SK-MEL-5 (cell line): ENCODE measurements around the gene PRR23B. TPM values are rescaled to one million over a fixed set of nuclear protein-coding genes. Genes with fewer than 3 reads are reported as not detected.
"Not testable (repeated sequence)": the region's sequence is repeated elsewhere in the genome, so short reads cannot be mapped to it uniquely, and the experiment has no call there.

Experiments
- DNase-seq: peaks from one replicate; pipeline ENCODE4 v3.0.0-alpha.2; 2016; ENCODE audit warnings: low read depth, low spot score
- in situ Hi-C: cut with HindIII; loops from 2 replicates; pipeline ENCODE4 v1.10.0; 2016; ENCODE audit warnings: low sequenced_read_pairs, high pct_unique_total_duplicates, low pct_unique_long_range_greater_than_20kb
- polyA plus RNA-seq, 2 experiments: library from polyadenylated mRNA; depleted of rRNA; stranded (reverse); fragments of >200 nt; gene quantifications; 2 replicates each; pipeline ENCODE4 v1.2.3, GENCODE V29; 2015
- total RNA-seq: library from RNA; depleted of rRNA; stranded (reverse); fragments of >200 nt; shearing (Covaris generic); gene quantifications from 2 replicates; pipeline ENCODE4 v1.2.3, GENCODE V29; 2014; rRNA removed

Gene PRR23B
- total RNA-seq, result 0.05 TPM in 1 of 2 replicates, not detected in the other
- polyA plus RNA-seq (2015; cell fraction: cytosol; rRNA removed), result not detected in 2 replicates
- polyA plus RNA-seq (2015; cell fraction: nucleus; rRNA removed), result not detected in 2 replicates

DNA sequence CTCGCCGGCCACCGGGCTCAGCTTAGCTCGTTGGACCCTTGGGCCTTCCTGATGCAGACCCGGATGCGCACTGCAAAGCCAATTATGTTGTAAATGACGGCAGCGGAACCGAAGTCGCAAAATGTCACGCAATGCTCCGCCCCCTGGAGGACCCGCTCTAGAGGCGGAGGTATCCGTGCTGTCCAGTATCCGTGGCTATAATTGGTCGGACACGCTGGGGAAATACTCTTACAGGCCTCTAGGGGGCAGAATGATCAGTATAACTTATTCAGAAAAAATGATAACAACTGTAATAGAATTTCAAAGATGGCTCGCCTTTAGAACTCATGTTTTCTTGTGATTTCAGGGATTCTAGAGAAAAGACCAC is at the start of gene PRR23B:
TSS of gene PRR23B (minus strand) at position 59 of the 367 bp plus-strand sequence. CDS start 265 bp downstream, outside the sequence.
- DNase-seq, result peak; percentile 19
- in situ Hi-C loops, result no loop called here

DNA sequence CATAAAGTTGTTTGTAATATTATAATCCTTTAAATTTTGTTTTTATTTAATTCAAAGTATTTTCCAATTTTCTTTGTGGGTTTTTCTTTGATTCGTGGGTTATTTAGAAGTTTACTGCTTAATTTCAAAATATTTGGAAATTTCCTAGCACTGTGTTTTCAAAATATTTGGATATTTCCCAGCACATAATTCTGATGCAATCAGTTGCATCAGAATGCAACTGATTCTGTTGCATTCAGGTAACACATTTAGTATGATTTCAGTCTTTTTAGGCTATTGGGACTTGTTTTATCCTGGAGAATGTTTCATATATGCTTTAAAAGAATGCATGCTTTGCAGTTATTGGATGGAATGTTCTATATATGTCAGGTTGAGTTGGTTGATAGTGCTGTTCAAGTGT is 42.2 kb upstream of the PRR23B start:
- in situ Hi-C loops, result no loop called here
- no peak for DNase-seq

DNA sequence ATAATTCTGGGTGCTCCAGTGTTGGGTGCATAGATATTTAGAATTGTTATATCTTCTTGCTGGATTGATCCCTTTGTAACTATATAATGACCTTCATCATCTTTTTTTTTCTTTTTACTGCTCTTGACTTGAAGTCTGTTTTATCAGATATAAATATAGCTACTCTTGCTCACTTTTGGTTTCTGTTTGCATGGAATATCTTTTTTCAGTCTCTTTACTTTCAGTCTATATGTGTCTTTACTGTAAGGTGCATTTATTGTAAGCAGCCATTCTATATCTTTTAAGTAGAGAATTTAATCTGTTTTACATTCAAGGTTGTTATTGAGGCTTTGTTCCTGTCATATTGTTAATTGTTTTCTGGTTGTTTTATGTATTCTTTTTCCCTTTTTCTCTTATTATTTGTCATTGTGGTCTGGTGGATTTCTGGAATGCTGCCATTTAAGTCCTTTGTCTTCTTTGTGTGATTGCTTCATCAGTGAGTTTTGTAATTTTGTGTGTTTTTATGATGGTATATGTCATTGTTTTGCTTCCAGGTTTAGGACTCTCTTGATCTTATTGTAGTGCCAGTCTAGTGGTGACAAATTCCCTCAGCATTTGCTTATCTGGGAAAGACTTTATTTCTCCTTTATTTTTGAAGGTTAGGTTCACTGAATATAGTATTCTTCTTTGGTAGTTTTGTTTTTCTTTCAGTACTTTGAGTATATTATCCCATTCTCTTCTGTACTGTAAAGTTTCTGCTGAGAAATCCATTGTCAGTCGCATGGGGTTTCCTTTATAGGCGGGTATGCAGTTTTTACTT is 32.3 kb upstream of the PRR23B start:
- no peak for DNase-seq
- in situ Hi-C loops, result no loop called here

DNA sequence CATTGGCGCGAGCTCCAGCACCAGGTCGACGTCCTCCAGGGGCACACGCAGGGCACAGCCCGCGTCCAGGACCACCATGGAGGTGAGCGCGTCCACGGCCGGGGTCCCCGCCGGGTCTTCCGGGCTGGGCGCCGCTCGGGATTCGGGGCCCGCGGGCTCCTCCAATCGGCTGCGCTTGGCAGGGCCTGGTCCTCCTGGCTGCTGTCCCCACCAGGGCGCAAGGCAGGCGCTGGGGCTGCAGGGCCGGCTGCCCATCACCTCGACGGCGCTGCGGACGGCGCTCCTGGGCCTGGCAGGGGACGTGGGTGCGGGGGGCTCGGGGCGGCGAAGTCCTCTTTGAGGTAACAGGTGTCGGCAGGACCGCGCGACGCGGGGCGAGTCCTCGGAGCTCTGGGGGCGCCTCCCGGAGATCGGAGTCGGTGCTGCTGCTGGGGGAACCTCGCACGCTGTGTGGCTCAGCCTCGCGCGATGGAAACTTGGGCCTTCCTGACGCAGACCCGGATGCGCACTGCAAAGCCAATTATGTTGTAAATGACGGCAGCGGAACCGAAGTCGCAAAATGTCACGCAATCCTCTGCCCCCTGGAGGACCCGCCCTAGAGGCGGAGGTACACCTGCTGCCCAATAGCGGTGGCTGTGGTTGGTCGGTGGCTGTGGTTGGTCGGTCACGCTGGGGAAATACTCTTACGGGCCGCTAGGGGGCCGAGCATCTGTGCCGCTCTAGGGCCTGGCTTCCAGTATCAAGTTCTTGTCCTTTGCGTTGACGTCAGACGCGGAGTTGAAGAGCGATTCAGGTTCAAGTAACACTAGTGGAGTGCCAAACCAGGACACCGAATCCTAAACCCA is 23.9 kb upstream of the PRR23B start, which contains the start of gene PRR23C:
TSS of gene PRR23C (minus strand) at position 527 of the 845 bp plus-strand sequence. CDS start at position 255, 272 bp downstream.
- DNase-seq, result no peak
- in situ Hi-C loops, result no loop called here

DNA sequence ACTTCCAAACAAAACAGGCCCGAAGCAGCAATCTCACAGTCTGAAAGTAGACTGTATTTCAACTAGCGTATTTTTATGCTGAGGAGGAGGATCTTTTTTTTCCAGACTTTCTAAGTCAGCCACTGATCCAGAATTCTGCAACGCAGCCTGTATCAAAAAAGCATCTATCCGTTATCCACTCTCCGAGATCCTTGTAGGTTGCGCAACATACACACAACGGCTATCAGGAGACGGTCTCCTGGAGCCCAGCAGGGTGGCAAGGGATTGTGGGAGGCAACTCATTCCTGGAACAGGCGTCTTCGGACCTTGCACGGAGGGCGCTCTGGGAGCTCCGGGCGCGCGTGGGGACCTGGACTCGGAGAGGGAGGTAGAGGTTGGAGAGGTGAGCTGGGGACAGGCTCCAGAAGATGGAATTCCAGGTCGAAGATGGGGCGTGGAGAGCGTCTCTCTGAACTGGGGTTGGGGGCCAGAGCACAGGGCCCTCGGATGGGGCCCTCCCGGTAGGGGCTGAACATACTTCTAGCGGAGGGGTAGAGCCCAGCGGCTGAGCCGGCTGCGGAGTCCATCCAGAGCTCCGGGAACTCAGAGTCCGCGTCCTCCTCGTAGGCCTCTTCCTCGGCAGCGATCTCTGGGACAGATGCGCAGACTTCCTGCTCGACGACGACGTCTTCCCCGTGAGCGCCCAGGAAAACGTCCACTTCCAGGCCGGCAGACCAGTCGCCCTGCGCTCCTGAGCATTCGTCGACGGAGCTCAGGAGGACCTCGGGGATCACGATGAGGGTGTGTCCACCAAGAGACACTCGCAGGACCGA is 23.0 kb upstream of the PRR23B start:
- in situ Hi-C loops, result no loop called here
- no peak for DNase-seq

DNA sequence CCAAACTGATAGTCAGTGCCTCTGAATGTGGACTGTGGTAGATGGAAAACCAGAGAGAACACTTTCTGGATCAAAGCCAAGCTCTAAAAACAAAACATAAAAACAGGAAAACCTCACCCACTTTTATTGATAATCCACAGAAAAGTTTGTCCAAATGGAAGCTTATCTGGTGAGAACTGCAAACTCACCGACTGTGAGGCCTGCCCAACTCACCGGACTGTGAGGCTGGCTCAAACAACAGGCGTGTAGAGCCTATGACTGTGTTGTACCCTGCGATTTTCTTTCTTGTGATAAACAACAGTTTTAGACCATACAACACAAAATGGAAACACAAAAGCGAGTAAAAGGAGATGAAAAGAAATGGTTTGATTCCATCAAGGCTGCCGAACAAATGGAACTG is 16.8 kb upstream of the PRR23B start:
- in situ Hi-C loops, result no loop called here
- no peak for DNase-seq

DNA sequence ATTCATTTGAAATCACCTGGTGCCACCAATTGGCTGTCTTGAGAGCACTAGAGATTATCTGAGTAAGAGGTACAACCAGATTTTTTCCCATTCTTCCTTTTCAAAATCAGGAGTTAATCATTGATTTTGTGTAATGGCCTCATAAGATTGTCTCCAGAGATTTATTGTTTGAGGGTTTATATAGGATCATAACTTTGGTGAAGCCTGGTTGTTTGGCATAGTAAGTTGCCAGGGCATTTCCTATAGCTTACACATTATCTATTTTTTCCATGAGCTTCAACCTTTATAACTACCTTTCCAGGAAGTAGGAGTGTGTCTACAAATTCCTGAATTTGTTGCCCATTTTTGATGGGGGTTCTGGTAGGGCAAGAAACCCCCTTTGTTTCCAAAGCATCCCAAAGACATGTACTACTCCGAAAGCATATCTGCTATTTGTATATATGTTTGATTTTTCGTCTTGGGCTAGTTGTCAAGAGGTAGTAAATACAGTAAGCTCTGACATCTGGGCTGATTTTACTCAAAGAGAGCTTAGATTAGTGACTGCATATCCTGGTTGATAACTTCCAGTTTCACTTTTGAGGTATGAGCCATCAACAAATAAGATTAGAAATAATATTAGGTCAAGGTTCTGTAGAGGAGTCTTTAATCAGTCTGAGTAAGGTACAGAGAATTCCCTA is 11.7 kb upstream of the PRR23B start:
- DNase-seq, result no peak

DNA sequence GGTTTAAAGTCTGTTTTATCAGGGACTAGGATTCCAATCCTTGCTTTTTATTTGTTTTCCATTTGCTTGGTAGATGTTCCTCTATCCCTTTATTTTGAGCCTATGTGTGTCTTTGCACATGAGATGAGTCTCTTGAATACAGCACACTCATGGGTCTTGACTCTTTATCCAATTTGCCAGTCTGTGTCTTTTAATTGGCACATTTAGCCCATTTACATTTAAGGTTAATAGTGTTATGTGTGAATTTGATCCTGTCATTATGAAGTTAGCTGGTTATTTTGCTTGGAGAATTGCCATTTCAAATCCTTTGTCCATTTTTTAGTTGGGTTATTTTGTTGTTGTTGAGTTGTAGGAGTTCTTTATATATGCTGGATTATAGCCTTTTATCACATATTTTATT is 9.8 kb upstream of the PRR23B start:
- in situ Hi-C loops, DNase-seq: not testable (repeated sequence)

More for the DNA sequence above, 11.7 kb upstream of the PRR23B start:
- in situ Hi-C loops, result no loop called here

DNA sequence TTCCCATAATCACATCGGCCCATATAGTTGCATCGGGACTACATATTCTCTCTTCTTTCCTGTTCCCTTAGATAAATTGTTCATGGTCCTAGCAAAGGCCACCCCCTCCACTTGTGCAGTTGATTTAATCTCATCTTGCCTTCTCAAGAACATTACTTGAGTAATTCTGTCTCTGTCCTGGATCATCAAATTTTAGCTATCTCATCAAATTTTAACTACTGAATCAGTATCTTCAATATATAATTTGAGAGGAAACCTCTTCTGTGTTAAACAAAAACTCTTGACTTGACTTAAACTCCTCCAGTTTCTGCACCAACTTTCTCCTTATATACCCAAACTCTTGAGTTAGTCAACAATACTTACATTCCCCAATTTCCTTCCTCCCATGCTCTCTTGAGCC is 4.2 kb upstream of the PRR23B start:
- no peak for DNase-seq
- in situ Hi-C loops, result no loop called here

DNA sequence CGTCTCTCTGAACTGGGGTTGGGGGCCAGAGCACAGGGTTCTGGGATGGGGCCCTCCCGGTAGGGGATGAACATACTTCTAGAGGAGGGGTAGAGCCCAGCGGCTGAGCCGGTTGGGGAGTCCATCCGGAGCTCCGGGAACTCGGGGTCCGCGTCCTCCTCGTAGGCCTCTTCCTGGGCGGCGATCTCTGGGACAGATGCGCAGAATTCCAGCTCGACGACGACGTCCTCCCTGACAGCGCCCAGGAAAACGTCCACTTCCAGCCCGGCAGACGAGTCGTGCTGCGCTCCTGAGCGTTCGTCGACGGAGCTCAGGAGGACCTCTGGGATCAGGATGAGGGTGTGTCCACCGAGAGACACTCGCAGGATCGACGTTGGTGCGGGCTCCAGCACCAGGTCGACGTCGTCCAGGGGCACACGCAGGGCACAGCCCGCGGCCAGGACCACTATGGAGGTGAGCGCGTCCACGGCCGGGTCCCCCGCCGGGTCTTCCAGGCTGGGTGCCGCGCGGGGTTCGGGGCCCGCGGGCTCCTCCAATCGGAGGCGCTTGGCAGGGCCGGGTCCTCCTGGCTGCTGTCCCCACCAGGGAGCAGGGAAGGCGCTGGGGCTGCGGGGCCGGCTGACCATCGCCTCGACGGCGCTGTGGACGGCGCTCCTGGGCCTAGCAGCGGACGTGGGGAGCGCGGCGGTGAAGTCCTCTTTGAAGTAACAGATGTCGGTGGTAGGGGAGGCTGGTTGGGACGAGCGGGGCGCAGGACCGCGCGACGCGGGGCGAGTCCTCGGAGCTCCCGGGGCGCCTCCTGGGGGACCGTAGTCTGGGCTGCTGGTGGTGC is 474 bp downstream of the PRR23B start:
- DNase-seq, result no peak

DNA sequence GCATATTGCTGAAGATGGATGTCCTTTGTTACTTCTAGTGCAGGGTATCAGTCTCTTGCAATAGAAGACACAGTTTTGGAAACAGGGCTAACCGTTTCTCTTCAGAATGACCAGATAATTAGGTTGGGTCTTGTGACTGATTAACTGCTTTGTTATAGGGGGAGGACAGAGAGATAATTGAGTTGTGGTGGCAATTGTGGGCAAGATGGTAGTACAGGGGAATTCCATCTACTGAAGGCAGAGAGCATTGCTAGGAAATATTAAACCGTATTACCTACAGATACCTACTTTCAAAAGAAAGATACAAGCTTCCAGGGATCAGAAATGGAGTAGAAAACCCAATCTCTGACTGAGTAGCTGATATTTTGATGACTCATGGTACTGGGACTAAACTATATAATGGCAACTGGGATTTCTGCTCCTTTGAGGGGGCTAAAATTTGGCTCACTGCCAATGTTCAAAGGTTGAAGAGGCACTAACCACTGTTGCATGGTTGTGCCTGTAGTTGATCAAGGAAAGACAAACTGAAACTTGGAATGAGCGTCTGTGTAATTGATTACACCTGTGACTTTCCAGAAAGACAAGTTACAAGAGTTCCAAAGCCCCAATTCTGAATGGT is 4.2 kb downstream of the PRR23B start:
- peak; percentile 2 for DNase-seq
- in situ Hi-C loops, result no loop called here

More for the DNA sequence above, 474 bp downstream of the PRR23B start:
- in situ Hi-C loops, result no loop called here

DNA sequence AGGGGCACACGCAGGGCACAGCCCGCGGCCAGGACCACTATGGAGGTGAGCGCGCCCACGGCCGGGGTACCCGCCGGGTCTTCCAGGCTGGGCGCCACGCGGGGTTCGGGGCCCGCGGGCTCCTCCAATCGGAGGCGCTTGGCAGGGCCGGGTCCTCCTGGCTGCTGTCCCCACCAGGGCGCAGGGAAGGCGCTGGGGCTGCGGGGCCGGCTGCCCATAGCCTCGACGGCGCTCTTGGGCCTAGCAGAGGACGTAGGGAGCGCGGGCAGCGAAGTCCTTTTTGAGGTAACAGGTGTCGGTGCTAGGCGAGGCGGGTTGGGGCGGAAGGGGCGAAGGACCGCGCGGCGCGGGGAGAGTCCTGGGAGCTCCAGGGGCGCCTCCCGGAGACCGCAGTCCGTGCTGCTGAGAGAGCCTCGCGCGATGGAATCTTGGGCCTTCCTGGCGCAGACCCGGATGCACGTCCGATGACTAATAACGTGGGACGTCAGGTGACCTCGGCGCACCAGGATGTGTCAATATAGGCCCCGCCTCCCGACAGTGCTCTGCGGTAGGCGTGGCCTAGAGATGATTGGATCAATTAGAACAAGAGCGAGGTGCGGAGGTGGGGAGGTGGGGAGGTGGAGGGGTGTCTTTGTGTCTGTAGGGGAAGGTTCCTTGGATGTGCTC is 14.5 kb downstream of the PRR23B start, which contains the start of gene PRR23A:
TSS of gene PRR23A (minus strand) at position 218 of the 666 bp plus-strand sequence. CDS start at position 218, 0 bp downstream.
- in situ Hi-C loops, result no loop called here
- no peak for DNase-seq

DNA sequence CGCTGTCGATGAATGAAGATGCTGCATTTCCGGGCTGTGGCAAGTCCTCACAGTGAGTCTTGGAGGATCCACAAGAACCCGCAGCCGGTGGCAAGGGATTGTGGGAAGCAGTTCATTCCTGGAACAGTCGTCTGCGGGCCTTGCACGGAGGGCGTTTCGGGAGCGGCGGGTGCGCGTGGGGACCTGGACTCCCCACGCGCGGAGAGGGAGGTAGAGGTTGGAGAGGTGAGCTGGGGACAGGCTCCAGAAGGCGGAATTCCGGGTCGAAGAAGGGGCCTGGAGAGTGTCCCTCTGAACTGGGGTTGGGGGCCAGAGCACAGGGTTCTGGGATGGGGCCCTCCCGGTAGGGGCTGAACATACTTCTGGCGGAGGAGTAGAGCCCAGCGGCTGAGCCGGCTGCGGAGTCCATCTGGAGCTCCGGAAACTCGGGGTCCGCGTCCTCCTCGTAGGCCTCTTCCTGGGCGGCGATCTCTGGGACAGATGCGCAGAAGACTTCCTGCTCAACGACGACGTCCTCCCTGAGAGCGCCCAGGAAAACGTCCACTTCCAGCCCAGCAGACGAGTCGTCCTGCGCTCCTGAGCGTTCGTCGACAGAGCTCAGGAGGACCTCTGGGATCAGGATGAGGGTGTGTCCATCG is 15.3 kb downstream of the PRR23B start:
- in situ Hi-C loops, result no loop called here
- no peak for DNase-seq

DNA sequence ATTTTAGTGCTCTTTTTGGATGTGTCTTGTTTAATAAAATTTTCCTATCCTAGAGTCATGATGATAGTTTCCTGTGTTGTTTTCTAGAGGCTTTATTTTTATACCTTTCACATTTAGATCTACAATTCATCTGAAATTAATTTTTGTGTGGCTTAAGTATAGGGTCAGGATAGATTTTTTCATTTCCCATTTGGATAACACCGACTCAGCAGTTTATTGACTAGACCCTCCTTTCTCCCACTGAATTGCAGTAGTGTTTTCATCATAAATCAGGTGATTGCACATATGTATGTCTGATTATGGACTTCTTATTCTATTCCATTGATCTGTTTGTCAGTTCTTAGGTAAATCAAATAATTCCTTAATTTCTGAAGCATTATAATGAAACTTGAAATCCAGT is 25.0 kb downstream of the PRR23B start:
- in situ Hi-C loops, result no loop called here
- DNase-seq, result no peak

DNA sequence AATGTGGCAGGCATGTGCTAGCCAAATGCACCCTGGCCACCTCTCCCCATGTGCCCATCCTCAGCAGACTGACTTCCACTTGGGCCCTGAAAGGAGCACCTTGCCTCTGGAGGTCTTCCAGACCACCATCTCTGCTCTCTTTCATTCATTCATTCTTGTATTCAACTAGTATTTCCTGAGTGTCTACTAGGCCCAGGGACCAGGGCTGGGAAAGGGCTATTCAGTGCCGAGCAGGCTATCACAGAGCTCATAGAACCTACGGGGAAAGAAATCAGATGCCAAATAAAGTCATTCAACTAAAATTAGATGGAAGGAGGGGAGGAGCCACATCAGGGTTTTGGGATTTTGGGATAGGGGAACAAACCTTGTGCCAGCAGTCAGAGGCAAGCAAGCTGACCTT is 33.5 kb downstream of the PRR23B start:
- DNase-seq, result no peak
- in situ Hi-C loops, result no loop called here
